H54 (cell line): Measurements from ENCODE around the gene MTX2.
A peak's percentile ranks its signal among the peaks of the same experiment; 100 is the strongest.
"Not testable (repeated sequence)": the region's sequence is repeated elsewhere in the genome, so short reads cannot be mapped to it uniquely, and the experiment has no call there.

Experiments used
- DNase-seq: peaks from one replicate; pipeline ENCODE4 v3.0.0; 2011; ENCODE audit warnings: low spot score, mixed read lengths; ENCODE audit not compliant: insufficient read length
- FAIRE-seq: peaks from 3 replicates; lab custom pipeline; 2011; peaks lifted over from hg19 to GRCh38; lab: Jason Lieb, UNC
- POLR2A ChIP-seq: IDR thresholded peaks from 2 replicates; pipeline ENCODE4 v1.6.1; 2011; ENCODE audit warnings: low read depth, mild to moderate bottlenecking, low read length

The MTX2 gene

DNA sequence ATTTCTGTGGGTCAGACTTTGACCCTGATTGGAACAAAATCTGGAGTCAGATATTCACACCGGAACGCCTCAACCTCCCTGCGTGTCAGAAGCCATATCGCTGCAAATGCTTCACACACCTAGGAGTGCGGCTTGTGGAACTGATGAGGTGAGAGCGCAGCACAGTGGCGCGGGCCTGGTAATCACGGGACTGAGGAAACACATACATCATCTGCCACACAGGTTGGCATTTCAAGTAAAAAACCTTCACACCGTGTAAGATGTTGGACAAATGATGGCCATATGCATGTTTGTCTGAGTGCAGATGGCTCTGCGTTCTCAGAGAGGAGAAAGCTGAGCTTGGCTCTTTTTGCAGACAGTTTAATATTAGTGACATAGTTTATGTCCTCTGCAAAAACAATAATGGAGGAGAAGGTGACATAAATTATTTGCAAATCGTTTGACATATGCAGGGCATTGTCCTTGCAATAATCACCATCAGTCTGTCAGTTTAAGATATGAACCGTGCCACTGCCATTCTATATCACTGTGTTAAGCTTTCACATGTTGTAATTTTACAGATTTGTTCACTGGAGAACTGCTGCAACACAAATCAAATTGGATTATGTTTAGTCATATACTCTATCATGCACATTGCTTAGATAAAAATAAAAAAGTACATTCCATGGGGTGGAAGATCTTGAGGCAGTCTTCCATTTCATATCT is 101.4 kb downstream of the MTX2 start:
- FAIRE-seq (no peak), DNase-seq (no peak)
- TF ChIP-seq POLR2A, result no peak

DNA sequence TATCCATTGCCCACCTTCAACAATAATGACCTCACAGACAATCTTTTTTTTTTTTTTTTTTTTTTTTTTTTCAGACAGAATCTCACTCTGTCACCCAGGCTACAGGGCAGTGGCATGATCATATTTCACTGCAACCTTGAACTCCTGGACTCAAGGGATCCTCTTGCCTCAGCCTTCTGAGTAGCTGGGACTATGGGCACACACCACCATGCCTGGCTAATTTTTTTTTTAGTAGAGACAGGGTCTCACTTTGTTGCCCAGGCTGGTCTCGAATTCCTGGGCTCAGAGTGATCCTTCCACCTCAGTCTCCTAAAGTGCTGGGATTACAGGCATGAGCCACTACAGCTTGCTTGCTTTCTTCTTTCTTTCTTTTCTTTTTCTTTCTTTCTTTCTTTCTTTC is 103.9 kb downstream of the MTX2 start:
- not testable (repeated sequence) for FAIRE-seq, DNase-seq

GRCh38 chr2:176378323-176378722 is 109.1 kb downstream of the MTX2 start:
- DNase-seq (no peak), FAIRE-seq (no peak)
- no peak for TF ChIP-seq POLR2A

DNA sequence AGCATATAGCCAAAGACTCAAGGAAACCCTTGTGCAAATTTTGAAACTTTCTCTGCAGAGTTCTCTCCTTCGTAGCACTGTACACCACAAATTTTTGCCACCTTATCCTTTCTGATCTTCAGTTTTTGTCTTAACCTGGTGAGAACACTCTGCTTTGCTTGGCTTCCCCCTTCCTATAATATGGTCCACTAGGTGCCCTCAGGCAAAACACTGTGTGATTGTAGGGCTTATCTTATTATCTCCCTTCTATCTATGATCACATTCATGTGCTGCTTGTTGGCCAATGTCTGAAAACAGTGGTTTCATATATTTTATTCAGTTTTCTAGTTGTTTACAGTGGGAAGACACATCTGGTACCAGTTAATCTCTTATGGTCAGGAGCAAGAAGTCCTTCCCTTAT is 111.1 kb downstream of the MTX2 start:
- no peak for DNase-seq
- TF ChIP-seq POLR2A, result no peak
- FAIRE-seq, result no peak

GRCh38 chr2:176383100-176383499 is 113.9 kb downstream of the MTX2 start:
- FAIRE-seq, result no peak
- DNase-seq, result no peak
- TF ChIP-seq POLR2A, result no peak

DNA sequence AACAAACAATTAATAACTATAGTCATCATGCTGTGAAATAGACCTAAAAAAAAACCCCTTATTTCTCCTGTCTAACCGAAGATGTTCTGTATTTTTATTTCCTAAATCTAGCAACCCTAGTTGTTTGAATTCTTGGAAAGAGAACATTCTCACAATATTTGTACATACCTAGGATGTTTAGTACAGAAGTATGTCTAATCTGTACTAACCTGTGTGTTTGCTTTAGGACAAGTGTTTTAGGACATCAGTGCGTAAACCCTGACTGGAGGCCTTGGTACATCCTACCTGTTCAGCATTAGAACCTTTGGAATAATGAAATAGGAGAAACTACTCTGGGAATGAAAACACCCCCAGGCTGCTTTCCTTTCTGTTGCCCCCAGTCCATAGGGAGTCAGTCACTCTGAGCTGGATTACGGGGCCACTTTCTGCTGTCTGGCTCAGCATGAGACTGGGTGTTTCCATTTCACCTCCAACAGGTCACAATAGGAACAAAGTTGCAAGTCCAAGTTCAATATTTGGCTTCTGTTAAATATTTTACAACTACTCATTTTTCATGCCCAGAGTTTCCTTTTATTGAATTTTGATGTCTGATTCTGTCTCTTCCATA is 114.7 kb downstream of the MTX2 start:
- no peak for DNase-seq
- FAIRE-seq, result peak; percentile 33
- no peak for TF ChIP-seq POLR2A

- DNase-seq (no peak), FAIRE-seq (no peak)
- TF ChIP-seq POLR2A, result no peak
Measured at GRCh38 chr2:176385219-176385759, 116.0 kb downstream of the MTX2 start.

GRCh38 chr2:176385838-176386237 is 116.6 kb downstream of the MTX2 start:
- no peak for TF ChIP-seq POLR2A
- DNase-seq (no peak), FAIRE-seq (no peak)
